HG02943 (cell line): ENCODE measurements around the gene AFF3.

ENCODE experiments used
- ATAC-seq: cut with Tn5 transposase; IDR thresholded peaks from one replicate; pipeline ENCODE4 v1.9.1; 2021; ENCODE audit warnings: mild to moderate bottlenecking, low read depth, moderate library complexity; ENCODE audit not compliant: unreplicated experiment

The AFF3 gene

GRCh38 chr2:100017633-100018032, 124.8 kb downstream of the AFF3 start:
- no peak for ATAC-seq

GRCh38 chr2:100016756-100017155, 125.6 kb downstream of the AFF3 start:
- no peak for ATAC-seq

- no peak for ATAC-seq
Observed at GRCh38 chr2:100015849-100016248, 126.5 kb downstream of the AFF3 start.

- ATAC-seq: no peak
Observed at GRCh38 chr2:100013892-100014677, 128.3 kb downstream of the AFF3 start.

- no peak for ATAC-seq
Observed at GRCh38 chr2:100012561-100012960, 129.8 kb downstream of the AFF3 start.

GRCh38 chr2:100011272-100011731, 131.1 kb downstream of the AFF3 start:
- no peak for ATAC-seq

GRCh38 chr2:100010606-100011005, 131.8 kb downstream of the AFF3 start:
- no peak for ATAC-seq

- no peak for ATAC-seq
Observed at GRCh38 chr2:100009743-100010142, 132.6 kb downstream of the AFF3 start.

GRCh38 chr2:100008956-100009355, 133.4 kb downstream of the AFF3 start:
- ATAC-seq: no peak

GRCh38 chr2:100006516-100006915, 135.9 kb downstream of the AFF3 start:
- no peak for ATAC-seq

GRCh38 chr2:100004959-100005387, 137.4 kb downstream of the AFF3 start:
- no peak for ATAC-seq

GRCh38 chr2:100004348-100004884, 138.0 kb downstream of the AFF3 start:
- ATAC-seq: no peak

- no peak for ATAC-seq
Observed at GRCh38 chr2:100002059-100002458, 140.3 kb downstream of the AFF3 start.

- ATAC-seq: no peak
Observed at GRCh38 chr2:100000915-100001707, 141.3 kb downstream of the AFF3 start.

GRCh38 chr2:99998651-99999320, 143.6 kb downstream of the AFF3 start:
- no peak for ATAC-seq

- ATAC-seq: no peak
Observed at GRCh38 chr2:99989905-99990304, 152.5 kb downstream of the AFF3 start.

GRCh38 chr2:99988599-99988998, 153.8 kb downstream of the AFF3 start:
- ATAC-seq: no peak

GRCh38 chr2:99987160-99987559, 155.2 kb downstream of the AFF3 start:
- ATAC-seq: no peak

GRCh38 chr2:99984799-99985515, 157.4 kb downstream of the AFF3 start:
- ATAC-seq: no peak

- no peak for ATAC-seq
Observed at GRCh38 chr2:99982744-99983143, 159.6 kb downstream of the AFF3 start.
